NCI-H82 treated with DMSO at 0.1 percent for 48 hours (cell line): Measurements from ENCODE around the gene ARMH3.
"Not testable (repeated sequence)": the region's sequence is repeated elsewhere in the genome, so short reads cannot be mapped to it uniquely, and the experiment has no call there.

Experiments
- DNase-seq: peaks from one replicate; lab custom pipeline; 2025; ENCODE audit not compliant: unreplicated experiment; lab: John Stamatoyannopoulos, UW

Gene ARMH3

GRCh38 chr10:102054881-102055646 is 909 bp downstream of the ARMH3 start:
- not testable (repeated sequence) for DNase-seq

GRCh38 chr10:102046095-102046494 is 9.9 kb downstream of the ARMH3 start:
- DNase-seq: no peak

- no peak for DNase-seq
Measured at GRCh38 chr10:102045292-102045691, 10.7 kb downstream of the ARMH3 start.

- no peak for DNase-seq
Measured at GRCh38 chr10:102040305-102041050, 15.5 kb downstream of the ARMH3 start.

- no peak for DNase-seq
Measured at GRCh38 chr10:102038410-102038809, 17.6 kb downstream of the ARMH3 start.

- not testable (repeated sequence) for DNase-seq
Measured at GRCh38 chr10:102035807-102036206, 20.2 kb downstream of the ARMH3 start.

- DNase-seq: no peak
Measured at GRCh38 chr10:102033787-102034186, 22.2 kb downstream of the ARMH3 start.

GRCh38 chr10:102027261-102027660 is 28.7 kb downstream of the ARMH3 start:
- DNase-seq: no peak

GRCh38 chr10:102024799-102025198 is 31.2 kb downstream of the ARMH3 start:
- DNase-seq: no peak

- no peak for DNase-seq
Measured at GRCh38 chr10:102020938-102021337, 35.0 kb downstream of the ARMH3 start.

GRCh38 chr10:102017295-102017694 is 38.7 kb downstream of the ARMH3 start:
- no peak for DNase-seq

GRCh38 chr10:102016416-102016815 is 39.6 kb downstream of the ARMH3 start:
- DNase-seq: no peak

- DNase-seq: no peak
Measured at GRCh38 chr10:102010961-102011360, 45.0 kb downstream of the ARMH3 start.

GRCh38 chr10:102009801-102010425 is 46.1 kb downstream of the ARMH3 start:
- peak; percentile 58 for DNase-seq

- DNase-seq: no peak
Measured at GRCh38 chr10:102007796-102008195, 48.2 kb downstream of the ARMH3 start.

GRCh38 chr10:102007031-102007430 is 48.9 kb downstream of the ARMH3 start:
- DNase-seq: not testable (repeated sequence)

- DNase-seq: no peak
Measured at GRCh38 chr10:102004376-102004775, 51.6 kb downstream of the ARMH3 start.

- DNase-seq: no peak
Measured at GRCh38 chr10:102003541-102003940, 52.4 kb downstream of the ARMH3 start.

- peak; percentile 51 for DNase-seq
Measured at GRCh38 chr10:102001435-102002068, 54.4 kb downstream of the ARMH3 start.

GRCh38 chr10:101997803-101998202 is 58.2 kb downstream of the ARMH3 start:
- no peak for DNase-seq

- DNase-seq: no peak
Measured at GRCh38 chr10:101995451-101996063, 60.4 kb downstream of the ARMH3 start.
